HG02870 (cell line): ENCODE measurements around the gene EXO5.
"Not testable (repeated sequence)": the region's sequence is repeated elsewhere in the genome, so short reads cannot be mapped to it uniquely, and the experiment has no call there.

Experiments
- ATAC-seq: cut with Tn5 transposase; IDR thresholded peaks from one replicate; pipeline ENCODE4 v1.9.1; 2021; ENCODE audit warnings: mild to moderate bottlenecking, moderate library complexity; ENCODE audit not compliant: unreplicated experiment

EXO5 gene, protein sequence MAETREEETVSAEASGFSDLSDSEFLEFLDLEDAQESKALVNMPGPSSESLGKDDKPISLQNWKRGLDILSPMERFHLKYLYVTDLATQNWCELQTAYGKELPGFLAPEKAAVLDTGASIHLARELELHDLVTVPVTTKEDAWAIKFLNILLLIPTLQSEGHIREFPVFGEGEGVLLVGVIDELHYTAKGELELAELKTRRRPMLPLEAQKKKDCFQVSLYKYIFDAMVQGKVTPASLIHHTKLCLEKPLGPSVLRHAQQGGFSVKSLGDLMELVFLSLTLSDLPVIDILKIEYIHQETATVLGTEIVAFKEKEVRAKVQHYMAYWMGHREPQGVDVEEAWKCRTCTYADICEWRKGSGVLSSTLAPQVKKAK

DNA sequence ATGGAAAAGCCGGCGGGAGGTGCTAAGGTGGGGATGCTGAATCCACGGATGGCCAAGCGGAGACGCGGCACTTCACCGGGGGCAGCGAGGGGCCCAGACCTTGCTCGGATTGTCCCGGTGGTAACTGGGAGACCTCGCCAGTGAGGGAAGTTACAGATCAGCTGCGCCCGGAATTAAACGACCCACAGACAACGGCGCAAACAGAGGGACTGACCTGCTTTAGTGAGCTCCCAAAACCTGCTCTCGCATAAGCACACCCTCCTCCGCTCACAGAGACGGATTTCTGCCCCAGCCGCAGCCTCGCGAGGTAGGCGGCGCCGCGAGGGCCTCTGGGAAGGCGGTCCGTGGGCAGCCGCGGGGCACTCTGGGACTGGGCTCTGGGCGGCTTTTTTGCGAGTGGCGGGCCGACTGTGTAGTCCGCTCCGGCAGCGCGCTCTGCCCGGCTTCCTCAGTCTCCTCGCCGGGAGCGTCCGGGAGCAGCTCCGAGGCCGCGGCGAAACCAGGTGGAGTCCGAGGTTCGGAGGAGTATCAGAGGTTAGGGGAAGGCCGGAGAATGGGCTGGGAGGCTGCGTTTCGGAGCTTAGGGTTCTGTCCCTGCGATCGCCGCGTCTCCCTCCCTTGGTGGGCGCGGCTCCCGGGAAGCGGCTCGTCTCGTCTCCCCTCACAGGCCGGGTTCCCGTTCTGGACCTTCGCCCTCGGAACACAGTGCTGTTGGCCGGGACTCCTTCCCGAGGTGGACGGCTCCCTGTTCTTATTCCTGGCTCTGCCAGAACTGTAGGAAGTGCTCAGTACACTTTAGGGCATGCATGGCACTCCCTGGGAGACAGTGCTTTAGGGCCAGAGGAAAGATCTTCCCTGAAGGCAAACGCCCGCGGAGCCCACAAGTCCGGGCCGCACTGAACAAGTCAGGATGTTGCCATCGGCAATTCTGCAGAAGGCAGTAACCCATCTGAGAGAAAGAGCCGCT, at the start of gene EXO5:
Gene EXO5 (plus strand): TSS at position 393 of the 967 bp plus-strand sequence. CDS start 5,778 bp downstream, outside the sequence.
- peak; percentile 81 for ATAC-seq

DNA sequence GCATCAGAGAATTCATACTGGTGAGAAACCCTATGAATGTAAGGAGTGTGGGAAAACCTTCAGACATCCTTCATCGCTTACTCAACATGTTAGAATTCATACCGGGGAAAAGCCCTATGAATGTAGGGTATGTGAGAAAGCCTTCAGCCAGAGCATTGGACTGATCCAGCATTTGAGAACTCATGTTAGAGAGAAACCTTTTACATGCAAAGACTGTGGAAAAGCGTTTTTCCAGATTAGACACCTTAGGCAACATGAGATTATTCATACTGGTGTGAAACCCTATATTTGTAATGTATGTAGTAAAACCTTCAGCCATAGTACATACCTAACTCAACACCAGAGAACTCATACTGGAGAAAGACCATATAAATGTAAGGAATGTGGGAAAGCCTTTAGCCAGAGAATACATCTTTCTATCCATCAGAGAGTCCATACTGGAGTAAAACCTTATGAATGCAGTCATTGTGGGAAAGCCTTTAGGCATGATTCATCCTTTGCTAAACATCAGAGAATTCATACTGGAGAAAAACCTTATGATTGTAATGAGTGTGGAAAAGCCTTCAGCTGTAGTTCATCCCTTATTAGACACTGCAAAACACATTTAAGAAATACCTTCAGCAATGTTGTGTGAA, 45.5 kb upstream of the EXO5 start:
- no peak for ATAC-seq

DNA sequence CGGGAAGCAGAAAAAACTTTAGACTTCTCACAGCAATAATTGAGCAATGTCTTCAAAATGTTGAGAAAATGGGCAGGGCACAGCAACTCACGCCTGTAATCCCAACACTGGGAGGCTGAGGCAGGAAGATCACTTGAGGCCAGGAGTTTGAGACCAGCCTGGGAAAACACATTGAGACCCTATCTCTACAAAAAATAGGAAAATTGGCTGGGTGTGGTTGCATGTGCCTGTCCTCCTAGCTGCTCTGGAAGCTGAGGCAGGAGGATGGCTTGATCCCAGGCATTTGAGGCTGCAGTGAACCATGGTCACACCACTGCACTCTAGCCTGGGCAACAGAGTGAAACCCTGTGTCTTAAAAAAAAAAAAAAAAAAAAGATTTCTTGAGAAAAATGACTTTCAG, 39.2 kb upstream of the EXO5 start:
- ATAC-seq: no peak

DNA sequence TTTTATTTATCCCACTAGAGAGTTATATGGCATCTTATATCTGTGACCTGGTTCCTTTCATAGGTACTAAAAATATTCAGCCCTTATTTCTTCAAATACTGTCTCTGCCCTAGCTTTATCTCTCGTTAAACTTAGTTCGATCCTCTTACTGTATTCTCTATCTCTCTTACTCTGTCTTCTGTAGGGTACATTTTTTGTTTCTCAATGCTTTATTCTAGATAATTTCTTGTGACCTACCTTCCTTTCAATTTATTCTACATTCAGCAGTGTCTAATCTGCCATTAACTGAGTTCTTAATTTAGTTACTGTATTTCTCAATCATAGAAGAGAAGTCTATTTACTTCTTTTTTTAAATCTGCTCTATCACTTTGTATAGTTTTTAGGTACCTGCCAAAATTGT, 33.3 kb upstream of the EXO5 start:
- no peak for ATAC-seq

DNA sequence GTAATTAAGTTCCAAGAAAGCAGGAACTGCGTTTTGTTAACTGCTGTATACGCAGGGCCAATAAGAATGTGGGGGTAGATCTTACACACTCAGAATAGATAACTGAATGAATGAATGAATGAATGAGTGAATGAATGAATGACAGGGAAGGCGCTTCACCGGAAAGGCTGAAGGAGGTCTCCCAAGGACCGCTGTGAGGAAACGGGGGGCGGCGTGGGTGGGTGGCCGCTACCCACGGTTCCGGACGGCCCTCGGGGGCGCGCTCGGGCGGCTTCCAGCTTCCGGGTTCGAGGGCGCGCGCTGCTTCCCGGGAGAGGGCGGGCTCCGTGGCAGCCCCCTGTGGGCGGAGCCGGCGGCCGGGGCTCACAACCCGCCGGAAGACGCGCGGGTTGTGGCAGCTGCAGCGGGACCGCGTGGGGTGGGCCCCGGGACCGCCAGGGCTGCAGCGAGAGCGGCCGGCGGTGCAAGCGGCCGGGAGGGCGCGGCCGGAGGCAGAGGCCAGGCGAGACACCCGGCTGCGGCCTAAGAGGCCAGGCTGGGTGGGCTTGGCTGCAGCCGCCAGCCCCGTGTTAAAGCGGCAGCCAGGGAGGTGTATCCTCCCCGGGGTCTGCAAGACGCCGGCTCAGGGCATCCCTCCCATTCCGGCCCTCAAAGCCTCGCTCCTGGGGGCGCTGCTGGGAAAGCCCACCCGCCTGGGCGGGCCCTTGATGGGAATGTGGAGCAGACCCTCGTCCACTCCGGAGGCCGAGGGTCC, 31.5 kb upstream of the EXO5 start, which contains the start of gene ZFP69:
Gene ZFP69 (plus strand): TSS at position 367 of the 754 bp plus-strand sequence. CDS start 2,072 bp downstream, outside the sequence.
- peak; percentile 58 for ATAC-seq

DNA sequence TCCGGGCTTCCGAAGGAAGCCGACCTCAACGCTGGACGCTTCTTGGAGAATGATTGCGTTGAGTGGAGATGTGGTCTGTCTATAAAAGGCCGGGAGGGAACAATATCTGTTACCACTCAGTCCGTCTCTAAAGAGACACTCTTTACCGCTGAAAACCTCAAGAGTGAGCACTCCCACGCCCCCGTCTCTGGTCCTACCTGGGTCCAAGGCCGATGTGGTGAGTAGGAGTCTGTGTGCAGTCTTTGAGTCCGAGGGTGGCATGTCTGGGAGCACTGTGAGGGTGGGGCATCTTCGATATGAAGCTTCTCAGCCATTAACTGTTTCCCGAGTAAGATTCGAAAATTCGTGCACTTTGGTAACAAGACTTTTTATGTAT, 30.9 kb upstream of the EXO5 start:
- ATAC-seq: peak; percentile 24

DNA sequence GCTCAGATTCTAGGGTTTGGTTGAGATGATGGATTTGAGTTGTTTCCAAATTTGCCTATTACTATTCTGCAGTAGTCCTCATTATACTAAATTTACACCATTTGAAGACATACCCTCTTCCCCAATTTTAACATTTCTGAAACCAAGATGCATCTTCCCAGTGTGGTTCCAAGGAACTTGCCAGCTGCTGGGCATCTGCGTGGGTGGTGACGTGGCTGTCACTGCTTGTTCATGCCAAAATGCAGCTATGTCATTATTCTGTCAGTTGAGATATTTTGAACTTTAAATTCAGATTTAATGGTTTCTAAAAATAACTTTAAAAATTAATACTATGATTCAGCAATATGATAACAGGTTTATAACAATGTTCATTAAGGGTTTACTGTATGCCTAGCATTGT, 30.3 kb upstream of the EXO5 start:
- no peak for ATAC-seq

DNA sequence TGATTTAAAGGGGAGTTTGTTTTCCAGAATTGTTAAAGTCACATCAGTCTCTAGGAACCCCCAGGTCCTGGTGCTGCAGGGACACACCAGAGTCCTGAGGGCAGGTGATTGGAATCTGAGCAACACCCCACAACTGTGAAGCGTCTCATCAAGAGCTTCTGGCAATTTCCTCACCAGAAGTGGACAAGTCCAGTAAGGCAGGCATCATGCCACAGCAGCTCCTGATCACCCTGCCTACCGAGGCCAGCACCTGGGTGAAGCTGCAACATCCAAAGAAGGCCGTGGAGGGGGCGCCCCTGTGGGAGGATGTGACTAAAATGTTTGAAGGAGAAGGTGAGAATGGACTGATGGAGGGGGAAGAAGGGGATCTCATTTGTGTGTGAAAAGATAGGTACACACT, 29.4 kb upstream of the EXO5 start:
- ATAC-seq: no peak

DNA sequence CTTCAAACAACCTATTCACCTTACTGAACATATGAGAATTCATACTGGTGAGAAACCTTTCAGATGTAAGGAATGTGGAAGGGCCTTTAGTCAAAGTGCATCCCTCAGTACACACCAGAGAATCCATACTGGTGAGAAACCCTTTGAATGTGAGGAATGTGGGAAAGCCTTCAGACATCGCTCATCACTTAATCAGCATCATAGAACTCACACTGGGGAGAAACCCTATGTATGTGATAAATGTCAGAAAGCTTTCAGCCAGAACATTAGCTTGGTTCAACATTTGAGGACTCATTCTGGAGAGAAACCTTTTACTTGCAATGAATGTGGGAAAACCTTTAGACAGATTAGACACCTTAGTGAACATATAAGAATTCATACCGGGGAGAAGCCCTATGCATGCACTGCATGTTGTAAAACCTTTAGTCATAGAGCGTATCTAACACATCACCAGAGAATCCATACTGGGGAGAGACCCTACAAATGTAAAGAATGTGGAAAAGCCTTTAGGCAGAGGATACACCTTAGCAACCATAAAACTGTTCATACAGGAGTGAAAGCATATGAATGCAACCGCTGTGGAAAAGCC, 13.2 kb upstream of the EXO5 start:
- no peak for ATAC-seq

DNA sequence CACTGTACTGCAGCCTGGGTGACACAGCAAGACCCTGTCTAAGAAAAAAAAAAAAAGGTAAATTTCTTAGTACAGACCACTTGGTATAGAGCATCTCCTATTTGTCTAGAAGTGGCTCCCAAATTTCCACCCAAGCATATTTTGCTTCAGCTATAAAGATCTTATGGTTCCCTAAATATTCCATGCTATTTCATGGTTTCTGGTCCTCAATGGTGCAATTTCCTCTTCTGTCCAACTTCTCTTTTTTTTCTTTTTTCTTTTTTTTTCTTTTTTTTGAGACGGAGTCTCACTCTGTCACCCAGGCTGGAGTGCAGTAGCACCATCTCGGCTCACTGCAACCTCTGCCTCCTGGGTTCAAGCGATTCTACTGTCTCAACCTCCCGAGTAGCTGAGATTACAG, 5.9 kb upstream of the EXO5 start:
- not testable (repeated sequence) for ATAC-seq

DNA sequence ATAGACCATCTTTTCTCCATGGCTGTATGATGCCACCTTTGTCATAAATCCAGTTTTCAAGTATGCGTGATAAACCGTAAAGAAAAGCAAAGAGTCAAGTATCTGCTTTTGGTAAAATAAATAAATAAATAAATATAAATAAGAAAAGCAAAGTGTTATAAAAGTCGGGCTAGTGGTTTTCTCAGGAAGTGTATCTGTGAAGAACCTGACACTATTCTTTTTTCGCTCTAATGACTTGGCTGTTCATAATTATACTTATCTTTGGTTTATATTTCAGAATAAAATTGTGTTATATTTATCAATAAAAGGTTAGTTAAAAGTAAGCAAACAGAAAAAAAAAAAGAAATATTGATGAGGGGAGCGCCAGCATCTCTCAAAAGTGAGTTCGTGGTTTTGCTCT, 594 bp upstream of the EXO5 start:
- no peak for ATAC-seq

DNA sequence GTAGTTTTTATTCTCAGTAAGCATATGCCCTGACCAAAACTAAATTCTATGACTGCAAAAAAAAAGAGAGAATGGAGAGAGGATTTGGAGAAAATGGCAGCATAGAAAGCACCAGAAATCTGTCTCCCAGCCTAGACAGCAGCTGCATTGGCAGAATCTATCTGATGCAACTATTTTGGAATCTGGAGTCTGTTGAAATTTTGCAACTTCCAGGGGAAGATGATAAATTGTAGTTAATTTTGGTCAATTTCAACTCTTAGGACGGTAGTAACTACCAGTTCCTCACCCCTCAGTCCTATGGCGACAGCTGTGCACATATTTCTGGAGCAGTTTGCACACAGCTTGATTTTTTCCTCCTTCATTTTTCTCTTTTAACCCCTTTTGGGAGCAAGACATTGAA, 10.9 kb downstream of the EXO5 start:
- no peak for ATAC-seq

DNA sequence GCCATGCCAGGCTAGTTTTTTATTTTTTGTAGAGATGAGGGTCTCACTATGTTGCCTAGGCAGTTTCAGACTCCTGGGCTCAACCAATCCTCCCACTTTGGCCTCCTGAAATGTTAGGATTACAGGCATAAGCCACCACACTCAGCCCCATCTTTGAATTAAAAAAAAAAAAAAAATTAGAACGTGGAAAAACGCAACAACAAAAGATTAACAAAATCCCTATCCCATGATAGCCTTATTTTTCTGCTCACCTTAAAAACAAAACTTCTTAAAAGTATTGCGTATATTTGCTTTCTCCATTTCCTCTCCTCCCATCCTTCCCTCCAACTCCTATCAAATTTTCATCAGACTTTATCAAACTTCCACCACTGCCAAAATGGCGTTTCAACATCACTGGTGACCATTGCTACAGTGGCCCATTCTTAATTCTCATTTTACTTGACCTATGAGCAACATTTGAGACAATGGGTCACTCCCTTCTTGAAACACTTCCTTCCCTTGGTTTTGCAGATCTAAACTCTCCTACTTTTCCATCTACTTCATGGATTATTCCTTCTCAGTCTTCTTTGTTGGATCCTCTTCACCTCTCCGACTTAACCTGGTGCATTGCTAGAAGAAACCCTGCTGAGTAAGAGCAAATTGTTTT, 22.3 kb downstream of the EXO5 start:
- no peak for ATAC-seq

DNA sequence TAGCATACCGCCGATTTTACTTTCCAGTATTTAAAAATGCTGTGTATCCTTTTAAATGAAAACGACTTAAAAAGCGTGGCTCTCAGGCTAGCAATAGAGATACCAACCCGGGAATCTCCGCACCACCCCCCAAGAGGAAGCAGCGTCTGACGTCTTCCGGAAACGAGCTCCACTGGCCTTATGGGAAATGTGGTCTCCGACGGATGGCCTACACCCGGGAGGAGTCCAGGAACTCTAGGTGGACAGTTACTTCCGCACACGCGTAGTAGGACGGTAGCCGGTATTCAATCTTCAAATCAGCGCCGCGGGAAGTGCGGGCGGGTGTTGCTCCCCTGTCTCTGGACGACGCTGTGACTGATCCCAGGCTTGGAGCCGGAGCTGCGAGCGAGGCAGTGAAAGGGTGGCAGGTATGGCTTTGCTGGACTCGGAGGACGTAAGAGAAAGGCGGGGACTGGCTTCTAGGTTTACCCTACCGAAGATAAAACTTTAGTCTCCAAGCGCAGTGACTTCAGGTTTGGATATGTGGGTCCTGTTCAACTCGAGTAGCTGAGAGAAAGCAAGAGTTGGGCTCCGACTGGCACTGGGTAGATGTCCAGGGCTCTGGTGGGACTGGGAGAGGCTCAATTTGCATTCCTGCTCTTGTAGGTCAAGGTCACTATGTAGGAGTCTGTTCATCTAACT, 23.0 kb downstream of the EXO5 start, which contains the start of gene ZNF684:
Gene ZNF684 (plus strand): TSS at position 257 of the 681 bp plus-strand sequence. CDS start 1,530 bp downstream, outside the sequence.
- peak; percentile 94 for ATAC-seq

DNA sequence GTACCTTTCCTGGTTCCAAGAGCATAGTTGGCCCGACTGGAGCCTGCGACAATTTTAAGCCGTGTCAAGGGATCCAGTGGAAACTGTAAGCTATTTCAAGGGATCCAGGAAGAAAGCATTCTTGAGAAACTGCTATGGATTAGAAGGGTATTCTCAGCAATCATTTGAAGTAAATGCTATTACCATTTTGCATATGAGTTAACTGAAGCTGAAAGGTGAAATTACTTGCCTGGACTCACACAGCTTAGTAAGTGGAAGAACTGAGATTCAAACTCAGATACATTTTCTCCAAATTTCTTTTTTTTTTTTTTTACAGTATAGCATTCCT, 23.5 kb downstream of the EXO5 start:
- no peak for ATAC-seq

DNA sequence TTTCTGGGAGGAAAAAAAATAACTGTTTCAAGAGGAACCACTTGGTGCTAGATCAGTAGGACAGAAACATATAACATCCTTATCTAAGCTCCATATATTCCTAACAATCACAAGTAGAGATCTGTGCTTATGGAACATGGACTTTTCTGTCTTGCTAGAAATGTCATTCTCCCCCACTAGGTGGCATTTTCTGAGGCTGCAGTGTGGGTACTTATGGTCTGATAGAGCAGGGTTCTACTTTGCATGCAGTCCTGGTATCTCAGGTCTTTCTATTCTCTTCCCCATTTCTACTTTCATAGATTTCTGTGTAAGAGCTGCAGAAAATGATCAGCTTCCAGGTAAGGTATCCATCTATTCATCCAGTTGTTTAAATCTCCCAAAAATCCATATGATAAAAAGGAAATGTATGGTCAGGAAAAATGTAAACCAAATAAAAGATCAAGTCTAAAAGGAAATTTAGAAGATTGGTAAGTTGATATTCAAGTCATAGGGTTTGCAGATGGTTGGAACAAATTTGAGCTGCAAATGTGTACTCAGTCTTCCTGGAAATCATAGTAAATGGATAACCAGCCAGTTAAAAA, 24.4 kb downstream of the EXO5 start:
- no peak for ATAC-seq

DNA sequence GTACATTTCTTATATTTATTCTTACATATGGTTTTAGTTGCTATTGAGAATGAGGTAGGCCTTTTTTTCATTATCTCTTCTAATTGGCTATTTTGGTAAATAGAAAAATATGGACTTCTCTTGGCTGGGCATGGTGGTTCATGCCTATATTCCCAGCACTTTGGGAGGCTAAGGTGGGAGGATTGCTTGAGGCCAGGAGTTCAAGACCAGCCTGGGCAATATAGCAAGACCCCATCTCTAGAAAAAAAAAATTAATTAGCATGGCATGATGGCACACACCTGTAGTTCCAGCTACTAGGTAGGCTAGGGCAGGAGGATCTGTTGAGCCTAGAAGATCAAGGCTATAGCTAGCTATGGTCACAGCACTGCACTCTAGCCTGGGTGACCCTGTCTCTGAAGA, 26.0 kb downstream of the EXO5 start:
- ATAC-seq: no peak

DNA sequence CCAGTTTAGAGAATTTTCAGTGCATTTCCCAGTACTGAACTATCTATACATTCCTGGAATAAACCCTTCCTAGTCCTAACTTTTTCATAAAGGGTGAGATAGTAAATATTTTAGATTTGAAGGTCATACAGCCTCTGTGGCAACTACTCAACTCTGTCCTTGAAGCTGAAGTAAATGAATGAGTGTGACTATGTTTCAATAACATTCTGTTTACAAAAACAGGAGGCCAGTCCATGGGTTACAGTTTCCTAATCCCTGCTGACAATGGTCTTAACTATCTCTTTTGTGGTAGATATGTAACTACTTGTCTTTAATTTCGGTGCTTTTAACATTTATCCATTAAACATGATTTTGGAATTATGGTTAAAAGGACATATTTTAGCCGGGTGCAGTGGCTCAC, 27.2 kb downstream of the EXO5 start:
- ATAC-seq: no peak

DNA sequence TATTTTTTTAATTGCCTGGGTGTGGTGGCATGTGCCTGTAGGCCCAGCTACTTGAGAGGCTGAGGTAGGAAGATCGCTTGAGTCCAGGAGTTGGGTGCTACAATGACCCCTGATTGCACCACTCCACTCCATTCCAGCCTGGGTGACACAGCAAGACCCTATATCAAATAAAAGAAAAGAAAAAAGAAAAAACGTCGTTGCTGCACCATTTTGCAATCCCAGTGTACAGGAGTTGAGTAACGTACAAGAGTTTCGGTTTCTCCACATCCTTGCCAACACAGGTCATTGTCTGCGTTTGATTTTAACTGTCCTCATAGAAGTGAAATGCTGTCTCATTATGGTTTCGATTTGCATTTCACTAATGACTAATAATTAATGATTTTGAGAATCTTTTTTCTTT, 30.8 kb downstream of the EXO5 start:
- ATAC-seq: no peak
